Karpas-422 (cell line): Measurements from ENCODE around the gene ODC1. TPM values are rescaled to one million over a fixed set of nuclear protein-coding genes. Genes with fewer than 3 reads are reported as not detected.
"Not testable (repeated sequence)": the region's sequence is repeated elsewhere in the genome, so short reads cannot be mapped to it uniquely, and the experiment has no call there.

Experiments used
- DNase-seq: peaks from one replicate; pipeline ENCODE4 v3.0.0-alpha.2; 2015
- H2AFZ ChIP-seq: fragments of 200-600 bp; sonication (generic); 2 replicates; pipeline ENCODE4 v1.6.1; 2014; ENCODE audit warnings: antibody characterized with exemption, low read length, mixed read lengths
- H3K27ac ChIP-seq: fragments of 200-600 bp; sonication (generic); 2 replicates; pipeline ENCODE4 v1.5.1; 2014; ENCODE audit warnings: mild to moderate bottlenecking, low read length, moderate library complexity
- H3K27me3 ChIP-seq: fragments of 200-600 bp; sonication (generic); 2 replicates; pipeline ENCODE4 v1.6.1; 2014; ENCODE audit warnings: low read length, mixed read lengths
- H3K36me3 ChIP-seq: fragments of 200-600 bp; sonication (generic); 2 replicates; pipeline ENCODE4 v1.6.1; 2014; ENCODE audit warnings: low read length, mixed read lengths; ENCODE audit not compliant: insufficient read depth
- H3K4me1 ChIP-seq: fragments of 200-600 bp; sonication (generic); 2 replicates; pipeline ENCODE4 v1.6.1; 2014; ENCODE audit warnings: mild to moderate bottlenecking, low read length, mixed read lengths
- H3K4me2 ChIP-seq: fragments of 200-600 bp; sonication (generic); 2 replicates; pipeline ENCODE4 v1.6.1; 2014; ENCODE audit warnings: low read length, low read depth, mild to moderate bottlenecking; ENCODE audit not compliant: poor library complexity, severe bottlenecking
- H3K4me3 ChIP-seq: fragments of 200-600 bp; sonication (generic); 2 replicates; pipeline ENCODE4 v1.5.1; 2014; ENCODE audit warnings: mild to moderate bottlenecking, antibody characterized with exemption, low read length, mixed read lengths
- H3K79me2 ChIP-seq: fragments of 200-600 bp; sonication (generic); 2 replicates; pipeline ENCODE4 v1.6.1; 2014; ENCODE audit warnings: mild to moderate bottlenecking, low read length, mixed read lengths
- H3K9ac ChIP-seq: fragments of 200-600 bp; sonication (generic); 2 replicates; pipeline ENCODE4 v1.6.0; 2014; ENCODE audit warnings: low read length
- H3K9me2 ChIP-seq: fragments of 200-600 bp; sonication (generic), shearing (Covaris generic); replicated peaks from 2 replicates; pipeline ENCODE4 v1.6.0; 2014; ENCODE audit warnings: mild to moderate bottlenecking, low read length, moderate library complexity; ENCODE audit not compliant: insufficient read depth
- H3K9me3 ChIP-seq: fragments of 300-700, 200-600 bp; sonication (generic); 2 replicates; pipeline ENCODE4 v1.6.1; 2014; ENCODE audit warnings: low read length, mixed read lengths
- H4K20me1 ChIP-seq: fragments of 200-600 bp; sonication (generic); 2 replicates; pipeline ENCODE4 v1.6.1; 2014; ENCODE audit warnings: mild to moderate bottlenecking, antibody characterized with exemption, low read length, low read depth; ENCODE audit not compliant: insufficient read depth
- total RNA-seq: library from RNA; depleted of rRNA; stranded (reverse); fragments of >200 nt; shearing (Covaris generic); gene quantifications from 2 replicates; pipeline ENCODE4 v1.2.3, GENCODE V29; 2014; ENCODE audit warnings: low replicate concordance

ODC1 gene
- total RNA-seq, 1 experiment from 2014 or later, result 247 TPM

DNA sequence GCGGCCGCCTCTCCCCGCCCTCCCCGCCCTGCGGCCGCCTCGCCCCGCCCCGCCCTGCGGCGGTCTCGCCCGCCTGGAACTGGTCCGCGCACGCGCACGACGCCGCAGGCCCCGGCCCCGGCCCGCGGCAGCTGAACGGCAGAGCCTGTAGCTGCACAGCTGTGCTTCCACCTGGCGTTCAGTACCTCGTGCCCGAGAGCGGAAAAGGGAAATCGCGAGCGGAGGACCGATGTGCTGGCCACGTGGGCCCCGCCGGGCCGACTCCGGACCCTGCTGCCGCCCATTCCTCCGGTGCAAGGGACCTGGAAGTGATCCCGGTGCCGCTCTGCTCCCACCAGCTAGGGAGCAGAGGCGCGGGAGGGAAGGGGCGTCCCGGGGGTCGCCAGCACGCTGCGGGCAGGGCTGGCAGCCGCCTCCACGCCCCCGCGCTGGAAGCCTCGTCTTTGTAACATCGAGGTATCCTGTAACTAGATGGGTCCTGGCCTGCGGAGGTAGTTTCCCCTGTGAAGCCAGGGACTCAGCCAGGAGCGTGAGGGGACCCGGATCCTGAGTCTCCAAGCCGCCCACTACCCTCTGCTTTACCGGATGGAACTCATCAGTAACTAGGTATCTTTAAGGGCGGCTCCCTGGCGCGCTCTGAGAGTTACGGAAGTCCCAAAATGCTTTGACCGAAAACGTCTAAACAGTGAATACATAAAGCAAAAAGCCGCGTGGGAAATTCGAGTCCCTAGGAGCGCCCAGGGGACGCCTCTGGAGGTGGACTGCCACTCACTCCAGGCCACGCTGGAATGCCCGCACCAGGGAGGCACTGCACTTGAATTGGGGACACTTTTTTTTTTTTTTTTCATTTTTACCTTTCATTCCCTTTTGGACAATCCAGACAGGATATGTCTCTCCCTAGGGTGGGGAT lies 704 bp upstream of the ODC1 start:
- Histone ChIP-seq H3K9me3 (no peaks in the 10 kb centered on the region), H4K20me1 (peaks cover 36% of the 10 kb centered on the region), H3K36me3 (peaks cover 18% of the 10 kb centered on the region), H3K27ac (peak overlapping the region; percentile 71), H3K9ac (peak overlapping the region; percentile 81), H3K27me3 (no peaks in the 10 kb centered on the region), H3K4me2 (peak overlapping the region; percentile 82), H3K4me3 (peak overlapping the region; percentile 67), H3K79me2 (peaks cover 36% of the 10 kb centered on the region), H3K4me1 (peaks cover 38% of the 10 kb centered on the region), H3K9me2 (no peaks in the 10 kb centered on the region), H2AFZ (peak overlapping the region; percentile 93)
- DNase-seq, result peak; percentile 80

DNA sequence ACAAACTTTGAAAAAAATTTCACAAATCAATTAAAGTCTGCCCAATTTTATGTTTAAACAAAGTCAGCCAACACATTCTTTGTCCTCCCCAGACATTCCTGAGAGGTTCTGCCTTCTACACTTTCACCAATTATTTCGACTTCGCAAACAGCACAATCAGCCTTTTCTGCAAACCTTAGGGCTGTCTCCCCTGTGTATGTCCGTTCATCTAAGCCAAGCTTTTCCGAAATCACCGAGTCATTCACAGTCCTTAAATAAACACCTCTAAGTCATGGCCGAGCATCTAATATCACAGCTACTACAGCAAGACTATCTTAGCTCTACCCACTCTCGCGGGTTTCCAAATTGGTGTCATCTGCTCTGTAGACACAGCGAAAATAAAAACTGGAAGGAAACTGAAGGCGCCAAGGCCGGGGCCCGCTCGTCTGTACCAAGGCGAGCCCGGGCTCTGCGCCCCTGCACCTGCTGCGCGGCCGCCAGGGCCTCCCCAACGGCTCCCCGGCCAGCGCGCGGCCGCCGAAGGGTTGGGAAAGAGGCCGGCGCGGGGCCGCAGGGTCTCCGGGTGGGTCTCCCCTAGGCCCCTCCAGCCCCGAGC lies 730 bp downstream of the ODC1 start:
- Histone ChIP-seq H4K20me1 (peaks cover 50% of the 10 kb centered on the region), H3K4me3 (peak overlapping the region; percentile 78), H3K79me2 (peaks cover 36% of the 10 kb centered on the region), H3K27me3 (no peaks in the 10 kb centered on the region), H3K4me2 (peak overlapping the region; percentile 94), H3K9me3 (no peaks in the 10 kb centered on the region), H3K36me3 (peaks cover 31% of the 10 kb centered on the region), H3K4me1 (peaks cover 38% of the 10 kb centered on the region), H2AFZ (no peak overlapping the region), H3K9ac (peak overlapping the region; percentile 80), H3K27ac (peak overlapping the region; percentile 72), H3K9me2 (no peaks in the 10 kb centered on the region)
- DNase-seq, result peak; percentile 75

DNA sequence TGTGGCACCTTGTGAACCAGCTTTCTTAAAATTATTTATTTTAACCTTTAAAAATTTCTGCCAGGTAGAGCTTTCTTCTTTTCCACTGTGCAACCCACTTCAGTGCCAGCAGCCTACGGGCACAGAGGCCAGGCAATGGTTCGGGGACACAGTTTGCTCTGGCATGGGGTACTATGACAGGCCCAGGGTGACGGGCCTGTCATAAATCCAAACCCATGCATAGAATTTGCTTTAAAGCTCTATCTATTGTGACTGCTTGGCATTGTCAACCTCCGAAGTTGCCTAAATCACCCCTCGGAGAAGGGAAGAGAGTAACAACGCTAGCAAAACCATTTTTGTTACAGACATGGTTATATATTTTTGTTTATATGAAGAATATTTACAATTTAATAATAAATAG lies 1.5 kb downstream of the ODC1 start:
- Histone ChIP-seq H3K27me3 (no peaks in the 10 kb centered on the region), H3K27ac (peak overlapping the region; percentile 72), H3K4me3 (peak overlapping the region; percentile 78), H3K79me2 (peaks cover 36% of the 10 kb centered on the region), H3K4me2 (peak overlapping the region; percentile 94), H3K36me3 (peaks cover 39% of the 10 kb centered on the region), H3K9me3 (no peaks in the 10 kb centered on the region), H4K20me1 (peaks cover 58% of the 10 kb centered on the region), H3K4me1 (peaks cover 38% of the 10 kb centered on the region), H2AFZ (no peak overlapping the region), H3K9ac (peak overlapping the region; percentile 80), H3K9me2 (no peaks in the 10 kb centered on the region)
- peak; percentile 60 for DNase-seq

DNA sequence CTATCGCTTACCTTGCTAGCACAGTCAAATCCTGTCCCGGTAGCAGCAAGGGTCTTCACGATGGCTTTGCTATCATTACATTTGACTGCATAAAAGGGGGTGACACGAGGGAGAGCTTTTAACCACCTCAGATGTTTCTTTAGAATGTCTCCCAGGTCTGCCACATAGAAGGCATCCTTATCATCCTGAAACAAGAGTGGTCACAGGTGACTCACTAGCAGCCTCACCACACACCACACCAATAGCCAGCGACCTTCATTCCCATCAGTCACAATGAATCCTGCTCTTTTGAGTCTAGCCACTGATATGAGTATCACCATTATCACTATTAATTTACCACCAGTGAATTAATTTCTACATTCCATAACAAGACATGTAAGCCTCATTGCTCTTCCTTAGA lies 3.7 kb downstream of the ODC1 start:
- no peaks in the 10 kb centered on the region for H3K9me3 ChIP-seq
- 0 out of 2 replicates have a peak overlapping the region, but pooled peaks have one; percentile 15 for H3K9ac ChIP-seq
- peaks cover 36% of the 10 kb centered on the region for H3K79me2 ChIP-seq
- H3K4me3 ChIP-seq, result peak overlapping the region; percentile 78; the same call in 1 of the 2 replicates
- no peak overlapping the region for H2AFZ ChIP-seq
- H3K36me3 ChIP-seq, result peaks cover 60% of the 10 kb centered on the region
- peak overlapping the region; percentile 72 for H3K27ac ChIP-seq
- peaks cover 77% of the 10 kb centered on the region for H4K20me1 ChIP-seq
- no peak for DNase-seq
- H3K4me2 ChIP-seq, result peak overlapping the region; percentile 94
- H3K4me1 ChIP-seq, result peaks cover 36% of the 10 kb centered on the region
- no peaks in the 10 kb centered on the region for H3K27me3 ChIP-seq
- H3K9me2 ChIP-seq, result no peaks in the 10 kb centered on the region

DNA sequence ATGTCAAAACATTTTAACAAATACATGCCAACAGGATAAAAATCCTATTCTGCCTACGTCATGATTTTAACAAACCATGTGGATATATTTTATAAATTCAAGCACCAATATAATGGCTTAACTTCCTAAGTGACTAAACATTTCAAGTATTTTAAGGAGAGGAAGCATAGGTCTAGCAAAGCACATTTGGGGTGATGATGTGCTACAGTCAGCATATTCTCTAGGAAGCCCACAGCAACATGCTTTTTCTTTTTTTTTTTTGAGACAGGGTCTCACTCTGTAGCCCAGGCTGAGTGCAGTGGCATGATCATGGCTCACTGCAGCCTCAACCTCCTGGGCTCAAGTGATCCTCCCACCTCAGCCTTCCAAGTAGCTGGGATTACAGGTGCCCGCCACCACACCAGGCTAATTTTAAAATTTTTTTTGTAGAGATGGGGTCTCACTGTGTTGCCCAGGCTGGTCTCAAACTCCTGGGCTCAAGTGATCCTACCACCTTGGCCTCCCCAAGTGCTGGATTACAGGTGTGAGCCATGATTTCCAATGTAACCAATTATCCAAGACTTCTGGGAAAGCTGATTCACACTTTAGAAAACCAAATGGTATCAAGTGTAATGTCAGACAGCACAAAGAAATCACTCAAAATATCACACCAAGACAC lies 5.5 kb downstream of the ODC1 start:
- not testable (repeated sequence) for H2AFZ ChIP-seq, H3K9me3 ChIP-seq, H3K4me2 ChIP-seq, H3K9ac ChIP-seq, H3K9me2 ChIP-seq, DNase-seq, H3K4me3 ChIP-seq, H3K27ac ChIP-seq, H3K27me3 ChIP-seq
- H4K20me1 ChIP-seq, result peaks cover 77% of the 10 kb centered on the region
- H3K36me3 ChIP-seq, result peaks cover 60% of the 10 kb centered on the region
- H3K79me2 ChIP-seq, result peaks cover 32% of the 10 kb centered on the region
- H3K4me1 ChIP-seq, result peaks cover 27% of the 10 kb centered on the region

DNA sequence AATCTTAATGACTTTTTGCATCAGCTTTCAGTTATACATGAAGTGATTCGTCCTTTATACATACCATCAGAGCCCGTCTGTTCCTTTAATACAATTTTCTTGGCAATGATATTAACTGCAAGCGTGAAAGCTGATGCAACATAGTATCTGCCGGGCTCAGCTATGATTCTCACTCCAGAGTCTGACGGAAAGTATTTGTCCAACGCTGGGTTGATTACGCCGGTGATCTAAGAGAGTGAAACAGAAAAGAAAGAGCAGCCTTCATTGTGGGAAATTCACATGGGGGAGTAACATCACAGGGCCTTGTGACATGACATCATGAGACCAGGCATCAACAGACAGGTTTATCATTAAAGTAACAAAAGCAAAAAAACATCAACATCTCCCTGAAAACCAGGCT lies 6.2 kb downstream of the ODC1 start:
- no peaks in the 10 kb centered on the region for H3K27me3 ChIP-seq
- H3K4me1 ChIP-seq, result peaks cover 27% of the 10 kb centered on the region
- H3K9me2 ChIP-seq, result no peaks in the 10 kb centered on the region
- peaks cover 60% of the 10 kb centered on the region for H3K36me3 ChIP-seq
- no peak overlapping the region for H3K4me2 ChIP-seq
- H4K20me1 ChIP-seq, result peaks cover 77% of the 10 kb centered on the region
- H2AFZ ChIP-seq, result no peak overlapping the region
- no peak overlapping the region for H3K4me3 ChIP-seq
- H3K27ac ChIP-seq, result no peak overlapping the region
- no peaks in the 10 kb centered on the region for H3K9me3 ChIP-seq
- H3K79me2 ChIP-seq, result peaks cover 26% of the 10 kb centered on the region
- no peak for DNase-seq
- no peak overlapping the region for H3K9ac ChIP-seq

DNA sequence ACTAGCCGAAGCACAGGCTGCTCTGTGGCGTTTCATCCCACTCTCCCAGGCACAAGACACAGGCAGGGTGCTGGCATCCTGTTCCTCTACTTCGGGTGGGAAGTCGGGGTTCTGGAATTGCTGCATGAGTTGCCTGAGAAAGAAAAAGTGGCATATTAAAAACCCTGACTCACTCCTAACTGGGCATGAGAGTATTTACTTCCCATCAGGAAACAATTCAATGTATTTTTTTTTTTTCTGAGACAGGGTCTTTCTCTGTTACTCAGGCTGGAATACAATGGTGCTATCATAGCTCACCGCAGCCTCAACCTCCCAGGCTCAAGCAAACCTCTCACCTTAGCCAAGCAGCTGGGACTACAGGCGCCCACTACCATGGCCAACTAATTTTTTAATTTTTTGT lies 7.4 kb downstream of the ODC1 start:
- Histone ChIP-seq H3K9me3 (no peaks in the 10 kb centered on the region), H3K27ac (no peak overlapping the region), H3K79me2 (peaks cover 14% of the 10 kb centered on the region), H3K9me2 (no peaks in the 10 kb centered on the region), H3K36me3 (peaks cover 56% of the 10 kb centered on the region), H3K27me3 (no peaks in the 10 kb centered on the region), H3K4me3 (no peak overlapping the region), H3K4me1 (peaks cover 18% of the 10 kb centered on the region), H2AFZ (no peak overlapping the region), H4K20me1 (peaks cover 66% of the 10 kb centered on the region), H3K9ac (no peak overlapping the region), H3K4me2 (no peak overlapping the region)
- DNase-seq, result no peak

DNA sequence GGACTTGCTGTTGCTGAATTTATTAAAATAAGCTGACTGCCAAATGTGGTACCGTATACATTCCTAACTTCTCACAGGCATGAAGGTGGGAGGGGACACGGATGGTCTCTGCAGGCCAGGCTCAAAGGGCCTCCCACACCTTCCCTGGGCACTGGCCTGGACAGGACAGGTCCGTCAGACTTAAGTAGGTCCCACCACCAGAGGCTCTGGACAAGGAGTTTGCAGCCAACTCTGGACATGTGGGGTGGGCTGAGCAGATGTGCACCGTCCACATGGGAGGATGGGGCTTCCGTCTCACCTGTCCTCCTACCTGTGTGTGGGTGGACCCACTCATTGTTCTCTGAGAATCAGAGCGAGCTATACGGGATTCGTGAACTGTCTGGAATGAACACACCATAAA lies 8.2 kb downstream of the ODC1 start:
- Histone ChIP-seq H2AFZ (no peak overlapping the region), H3K36me3 (peaks cover 53% of the 10 kb centered on the region), H3K9me3 (no peaks in the 10 kb centered on the region), H4K20me1 (peaks cover 68% of the 10 kb centered on the region), H3K9ac (no peak overlapping the region), H3K79me2 (peaks cover 8% of the 10 kb centered on the region), H3K9me2 (no peaks in the 10 kb centered on the region), H3K4me3 (no peak overlapping the region), H3K27ac (no peak overlapping the region), H3K4me2 (no peak overlapping the region), H3K27me3 (no peaks in the 10 kb centered on the region), H3K4me1 (peaks cover 10% of the 10 kb centered on the region)
- no peak for DNase-seq
